ENCODE measurements around the gene ARF1. TPM values are rescaled to one million over a fixed set of nuclear protein-coding genes. Genes with fewer than 3 reads are reported as not detected.

Gene ARF1
- polyA plus RNA-seq, 1 donor = 272 TPM

DNA sequence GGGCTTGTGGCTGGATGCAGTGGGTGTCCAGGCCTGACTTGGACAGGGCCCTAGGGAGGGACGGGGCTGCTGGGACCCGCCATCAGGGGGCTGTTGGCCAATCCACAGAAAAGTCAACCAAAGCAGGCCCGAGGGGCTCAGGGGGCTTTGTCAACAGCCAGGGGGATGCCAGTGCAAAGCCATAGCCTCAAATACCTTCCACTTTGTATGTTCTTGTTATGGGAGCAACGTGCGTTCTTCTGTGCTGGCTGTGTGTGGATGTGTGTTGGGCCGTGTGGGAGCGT, 35.4 kb upstream of the ARF1 start:
- DNase-seq = no peak

DNA sequence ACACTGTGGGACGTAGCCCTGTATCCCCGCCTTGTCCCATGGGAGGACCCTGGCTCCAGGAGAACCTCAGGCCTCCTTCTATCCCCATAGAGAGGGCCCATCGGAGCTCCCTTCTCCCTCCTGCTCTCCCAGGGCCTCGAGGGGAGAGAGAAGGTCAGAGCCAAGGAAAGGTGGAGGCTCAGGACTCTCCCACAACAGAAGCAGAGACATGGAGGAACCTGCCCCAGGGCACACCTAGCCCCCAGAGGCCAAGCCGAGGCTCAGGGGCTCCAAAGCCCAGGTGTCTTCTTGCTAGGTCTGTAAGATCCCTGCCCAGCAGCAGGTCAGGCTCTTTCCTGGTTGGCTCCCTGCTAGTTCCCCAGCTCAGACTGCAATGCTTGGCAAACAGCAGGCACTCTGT, 34.4 kb upstream of the ARF1 start:
- no peak for DNase-seq

DNA sequence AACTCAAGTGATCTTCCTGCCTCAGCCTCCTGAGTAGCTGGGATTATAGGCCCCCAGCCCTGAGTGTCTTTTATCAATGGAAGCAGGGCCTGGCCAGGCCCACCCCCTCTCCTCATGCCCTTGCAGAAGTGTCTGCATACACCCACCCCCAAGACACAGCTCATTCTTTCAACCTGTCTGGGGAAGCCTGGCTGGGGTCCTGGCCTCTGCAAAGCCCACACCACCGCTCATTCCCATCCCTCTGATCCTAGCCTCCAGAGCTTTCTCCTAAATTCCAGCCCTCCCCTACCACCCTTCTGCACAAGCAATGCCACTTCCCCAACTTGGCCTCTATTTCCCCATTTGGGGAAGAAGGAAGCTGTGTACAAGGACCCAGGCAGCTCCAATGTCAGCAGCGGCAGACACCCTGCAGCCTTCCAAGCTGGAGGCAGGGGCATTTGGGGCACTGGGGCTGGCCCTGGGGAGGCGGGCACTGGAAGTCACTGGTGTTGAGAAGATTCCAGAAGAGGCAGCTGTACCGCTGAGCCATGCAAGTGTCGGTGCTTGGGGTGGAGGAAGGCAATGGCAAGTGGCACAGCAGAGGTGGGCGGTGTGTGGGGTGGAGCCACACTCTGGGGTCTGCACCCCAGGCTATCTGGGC, 33.7 kb upstream of the ARF1 start:
- no peak for DNase-seq

- DNase-seq = no peak
Observed at GRCh38 chr1:228050571-228051231, 31.8 kb upstream of the ARF1 start.

- no peak for DNase-seq
Observed at GRCh38 chr1:228058172-228058948, 24.1 kb upstream of the ARF1 start.

- no peak for DNase-seq
Observed at GRCh38 chr1:228058949-228059633, 23.4 kb upstream of the ARF1 start.

GRCh38 chr1:228059634-228060457, 22.7 kb upstream of the ARF1 start:
- DNase-seq = peak; percentile 54

- DNase-seq = no peak
Observed at GRCh38 chr1:228060458-228061190, 21.9 kb upstream of the ARF1 start.

- DNase-seq = no peak
Observed at GRCh38 chr1:228061411-228062084, 21.0 kb upstream of the ARF1 start.

DNA sequence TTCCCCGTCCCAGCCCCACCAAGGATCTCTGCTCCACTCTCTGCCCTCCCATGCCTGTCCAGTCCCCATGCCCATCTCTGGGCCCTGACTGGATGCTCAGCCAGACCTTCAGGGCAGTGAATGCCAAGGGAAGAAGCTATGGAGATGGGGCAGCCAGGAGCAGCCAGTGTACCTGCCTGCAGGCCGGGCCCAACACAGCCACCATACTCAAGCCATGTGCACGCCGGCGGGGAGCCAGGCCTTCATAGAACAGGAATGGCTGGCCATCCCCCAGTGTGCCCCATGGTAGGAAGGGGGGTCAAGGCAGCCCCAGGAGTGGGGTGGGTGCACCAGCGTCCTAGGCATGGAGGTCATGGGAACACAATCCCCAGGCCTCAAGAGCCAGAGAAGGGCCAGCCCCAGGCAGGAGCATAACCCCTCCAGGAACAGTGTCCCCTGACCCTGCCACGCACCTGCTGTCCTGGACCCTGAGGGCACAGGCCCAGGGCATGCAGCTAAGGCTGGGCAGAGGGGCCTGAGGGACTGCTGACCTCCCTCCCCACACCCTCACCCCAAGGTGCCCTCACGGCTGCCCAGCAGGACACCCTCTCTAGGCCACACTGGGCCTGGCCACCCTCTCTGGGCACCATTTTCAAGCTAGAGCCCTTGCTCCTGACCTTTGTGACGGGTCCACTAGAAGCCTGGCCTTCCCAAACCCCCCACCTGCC, 20.3 kb upstream of the ARF1 start:
- no peak for DNase-seq

DNA sequence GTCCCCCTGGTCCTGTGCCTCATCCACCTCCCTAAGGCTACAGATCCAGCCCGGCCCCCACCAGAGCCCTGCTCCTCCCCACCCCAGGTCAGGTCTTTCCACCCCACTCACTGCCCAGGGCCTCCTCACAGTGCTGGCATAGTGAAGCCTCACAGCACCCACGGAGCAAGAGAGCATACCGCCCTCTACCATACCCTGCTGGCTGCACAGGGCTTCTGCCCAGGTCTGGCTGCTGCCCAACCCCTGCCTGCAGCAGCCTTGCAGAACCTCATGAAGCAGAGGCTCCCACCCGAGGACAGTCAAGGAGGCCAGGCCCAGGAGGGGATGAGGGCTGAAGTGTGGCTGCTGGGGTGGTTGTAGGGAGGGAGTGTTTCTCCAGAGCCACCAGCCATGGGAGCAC, 19.7 kb upstream of the ARF1 start:
- DNase-seq = no peak

DNA sequence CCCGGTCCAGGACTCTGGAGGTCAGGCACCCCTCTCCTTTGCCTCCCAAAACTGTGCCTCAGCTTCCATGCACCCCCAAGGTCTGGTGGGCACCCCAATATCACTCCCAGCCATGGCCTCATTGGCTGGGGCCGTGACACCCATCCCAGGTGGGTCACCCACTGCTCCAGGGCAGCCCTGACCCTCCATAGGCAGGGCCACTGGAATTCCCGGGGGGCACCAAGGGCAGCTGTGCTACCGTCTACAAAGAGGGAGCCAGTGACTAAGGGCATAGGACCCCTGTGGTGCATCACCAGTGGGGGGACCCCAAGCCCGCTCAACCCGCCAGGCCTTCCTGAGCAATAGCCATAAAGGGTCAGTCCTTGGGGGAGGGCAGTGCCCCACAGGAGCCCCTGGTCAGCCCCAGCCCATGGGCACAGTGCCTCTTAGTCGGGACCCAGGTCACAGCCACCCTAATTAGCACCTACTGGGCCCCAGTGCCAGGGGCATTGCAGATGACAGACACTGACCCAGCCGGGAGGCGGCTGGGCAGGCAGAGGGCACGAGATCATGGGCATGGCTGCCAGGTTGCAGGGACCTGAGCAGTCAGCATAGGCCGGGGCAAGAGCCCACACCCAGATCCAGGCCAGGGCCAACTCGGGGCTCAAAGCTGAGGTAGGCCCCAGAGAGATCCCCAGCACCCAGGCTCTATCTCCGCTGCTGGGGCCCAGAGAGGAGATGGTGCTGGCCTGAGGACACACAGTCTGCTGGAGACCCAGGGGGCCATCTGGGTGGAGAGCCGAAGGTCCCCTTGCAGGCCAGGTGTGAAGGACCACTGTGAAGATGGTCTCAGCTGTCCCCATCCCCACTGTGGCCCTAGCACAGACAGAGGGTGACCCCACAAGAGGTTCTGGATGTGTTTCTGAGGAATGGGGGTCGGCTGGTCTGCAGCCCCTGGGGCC, 19.0 kb upstream of the ARF1 start:
- DNase-seq = no peak

DNA sequence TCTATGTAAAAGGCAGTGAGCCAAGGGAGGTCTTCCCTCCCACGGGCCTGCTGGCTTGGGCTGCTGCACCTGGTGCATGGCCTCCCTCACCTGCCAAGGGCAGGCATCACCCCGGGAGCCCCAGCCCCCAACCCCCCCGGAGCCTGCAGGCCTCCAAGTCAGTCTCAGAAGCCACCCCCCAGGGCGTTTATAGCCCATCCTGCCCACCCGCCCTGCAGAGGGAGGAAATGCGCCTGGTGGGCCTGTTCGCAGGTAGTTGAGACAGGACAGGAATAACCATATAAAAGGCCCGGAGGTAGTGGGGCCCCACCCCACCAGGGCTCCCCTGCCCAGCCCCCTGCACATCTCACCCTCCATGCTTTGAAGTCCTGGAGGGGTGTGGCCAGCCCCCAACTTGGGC, 18.2 kb upstream of the ARF1 start:
- no peak for DNase-seq

GRCh38 chr1:228064741-228065542, 17.6 kb upstream of the ARF1 start:
- no peak for DNase-seq

DNA sequence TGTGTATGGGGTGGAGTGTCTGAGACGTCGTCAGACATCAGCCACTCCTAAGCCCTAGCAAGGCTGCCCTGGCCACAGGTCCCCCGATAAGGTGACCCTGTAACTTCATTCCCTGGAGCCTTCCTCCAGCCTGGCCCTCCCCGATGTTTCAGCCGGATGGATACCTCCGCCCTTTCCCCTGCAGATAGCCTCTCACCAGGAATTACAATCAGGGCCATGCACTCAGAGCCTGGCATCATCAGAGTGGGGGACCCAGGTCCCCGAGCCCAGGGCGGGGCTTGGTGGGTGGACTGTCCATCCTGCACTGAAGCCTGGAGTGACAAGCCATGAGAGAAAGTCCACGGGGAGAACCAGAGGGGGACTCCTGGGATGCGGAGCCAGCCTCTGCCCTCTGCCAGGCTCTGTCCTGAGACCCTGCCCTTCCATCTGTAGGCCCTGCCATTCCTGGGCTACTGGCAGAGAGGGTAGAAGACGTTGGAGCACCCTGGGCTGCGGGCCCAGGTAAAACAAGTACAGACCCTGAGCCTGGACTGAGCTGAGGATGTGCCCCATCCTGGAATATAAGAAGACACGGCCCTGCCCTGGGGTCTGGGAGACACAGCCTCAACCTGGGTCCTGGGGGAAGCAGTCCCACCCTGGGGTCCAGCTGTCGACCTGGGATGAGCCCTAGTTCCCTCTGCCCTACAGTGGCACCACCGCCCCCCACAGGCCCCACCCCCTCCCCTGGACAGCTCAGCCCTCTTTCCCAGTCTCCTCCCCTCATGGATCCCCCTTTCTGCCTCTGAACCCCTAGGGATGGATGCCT, 16.8 kb upstream of the ARF1 start:
- no peak for DNase-seq

GRCh38 chr1:228066416-228066815, 16.1 kb upstream of the ARF1 start:
- no peak for DNase-seq
